Measurements from ENCODE around the gene COL5A2. TPM values are rescaled to one million over a fixed set of nuclear protein-coding genes. Genes with fewer than 3 reads are reported as not detected.
A peak's percentile ranks its signal among the peaks of the same experiment; 100 is the strongest.

The COL5A2 gene
- total and polyA plus RNA-seq, 8 donors = 11.9 to 468 (median 48.1) TPM

- TF ChIP-seq EP300 (IDR thresholded peaks at IDR 0.05) = no peak
- TF ChIP-seq POLR2A (IDR thresholded peaks at IDR 0.05) = no peak
- no peak for TF ChIP-seq CTCF (IDR thresholded peaks at IDR 0.05)
- no peaks in the 10 kb centered on the region for H3K9me3 ChIP-seq
- intact Hi-C loops (cut with DNase I; ENCODE audit: low total_unique reads) = no loop called here
These were observed 35.6 kb downstream of the COL5A2 start for GRCh38 chr2:189143925-189144324.

GRCh38 chr2:189142893-189143759, 36.4 kb downstream of the COL5A2 start:
- Histone ChIP-seq H3K9me3 (no peaks in the 10 kb centered on the region), H3K27me3 (no peaks in the 10 kb centered on the region), H3K27ac (no peak overlapping the region), H3K4me3 (no peak overlapping the region), H3K4me1 (peaks cover 0 to 10% (median 3%) of the 10 kb centered on the region in 4 donors), H3K36me3 (no peaks in the 10 kb centered on the region)
- WGBS, 5 donors = 81 to 90% (median 82%) methylated on average over 4 of the region's 4 CpGs
- DNase-seq = peak; percentile 48 to 69
- TF ChIP-seq CTCF (IDR thresholded peaks at IDR 0.05) (peak in 5 of 7 experiments; percentile 46 to 79 (median 63)), EP300 (IDR thresholded peaks at IDR 0.05) (no peak)
- intact Hi-C loops (cut with DNase I; ENCODE audit: low total_unique reads) = no loop called here

More at GRCh38 chr2:189143925-189144324, 35.6 kb downstream of the COL5A2 start:
- Histone ChIP-seq H3K4me1 (peaks cover 0 to 6% (median 2%) of the 10 kb centered on the region in 4 donors), H3K27me3 (no peaks in the 10 kb centered on the region), H3K36me3 (no peaks in the 10 kb centered on the region), H3K4me3 (no peak overlapping the region), H3K27ac (no peak overlapping the region)
- 57 to 75% (median 58%) methylated on average over 2 of the region's 2 CpGs for WGBS, 5 donors
- DNase-seq = peak in 1 of 2 donors; percentile 49

GRCh38 chr2:189138800-189139199, 40.8 kb downstream of the COL5A2 start:
- TF ChIP-seq POLR2AphosphoS5 (IDR thresholded peaks at IDR 0.05) (no peak), EP300 (IDR thresholded peaks at IDR 0.05) (no peak), CTCF (IDR thresholded peaks at IDR 0.05) (no peak), POLR2A (IDR thresholded peaks at IDR 0.05) (no peak)
- H3K27me3 ChIP-seq = no peaks in the 10 kb centered on the region
- DNase-seq = no peak
- H3K27ac ChIP-seq = no peak overlapping the region
- H3K4me3 ChIP-seq = no peak overlapping the region
- H3K4me1 ChIP-seq = peaks cover 0 to 10% (median 0%) of the 10 kb centered on the region in 4 donors
- no peaks in the 10 kb centered on the region for H3K9me3 ChIP-seq
- WGBS, 5 donors = 89 to 97% (median 92%) methylated on average over 5 of the region's 5 CpGs
- intact Hi-C loops (cut with DNase I; ENCODE audit: low total_unique reads) = no loop called here
- no peaks in the 10 kb centered on the region for H3K36me3 ChIP-seq

GRCh38 chr2:189137519-189137918, 42.0 kb downstream of the COL5A2 start:
- Histone ChIP-seq H3K36me3 (no peaks in the 10 kb centered on the region), H3K4me1 (peaks cover 0 to 10% (median 0%) of the 10 kb centered on the region in 4 donors), H3K27me3 (no peaks in the 10 kb centered on the region), H3K4me3 (no peak overlapping the region), H3K27ac (no peak overlapping the region), H3K9me3 (no peaks in the 10 kb centered on the region)
- intact Hi-C loops (cut with DNase I; ENCODE audit: low total_unique reads) = no loop called here
- no peak for TF ChIP-seq POLR2AphosphoS5 (IDR thresholded peaks at IDR 0.05)
- no peak for TF ChIP-seq POLR2A (IDR thresholded peaks at IDR 0.05)
- TF ChIP-seq EP300 (IDR thresholded peaks at IDR 0.05) = no peak
- no peak for TF ChIP-seq CTCF (IDR thresholded peaks at IDR 0.05)
- WGBS, 5 donors = 92 to 100% (median 95%) methylated on average over 1 of the region's 1 CpG
- no peak for DNase-seq

All from stomach (tissue), 9 donors.